Osteoblast (primary cell): Measurements from ENCODE around the gene ANKRD50. TPM values are rescaled to one million over a fixed set of nuclear protein-coding genes. Genes with fewer than 3 reads are reported as not detected.

Experiments used
- DNase-seq: peaks from one replicate; pipeline ENCODE4 v3.0.0; 2011; ENCODE audit warnings: low spot score, mixed read lengths; ENCODE audit not compliant: insufficient read length; ENCODE audit errors: missing footprints
- H2AFZ ChIP-seq: 2 replicates; pipeline ENCODE4 v1.6.0; 2011; ENCODE audit warnings: mild to moderate bottlenecking, low read length
- H3K27ac ChIP-seq: 2 replicates; pipeline ENCODE4 v1.5.1; 2011; ENCODE audit warnings: mild to moderate bottlenecking, low read depth, low read length, moderate library complexity
- H3K27me3 ChIP-seq: 2 replicates; pipeline ENCODE4 v1.6.0; 2012; ENCODE audit warnings: mild to moderate bottlenecking, control low read depth, inconsistent platforms, low read length, moderate library complexity; ENCODE audit not compliant: insufficient read depth
- H3K36me3 ChIP-seq: 2 replicates; pipeline ENCODE4 v1.5.1; 2011; ENCODE audit warnings: mild to moderate bottlenecking, low read length, control low read depth, moderate library complexity; ENCODE audit not compliant: insufficient read depth
- H3K4me1 ChIP-seq: 2 replicates; pipeline ENCODE4 v1.5.1; 2011; ENCODE audit warnings: mild to moderate bottlenecking, low read length, control low read depth, moderate library complexity; ENCODE audit not compliant: insufficient read depth
- H3K4me2 ChIP-seq: 2 replicates; pipeline ENCODE4 v1.6.0; 2011; ENCODE audit warnings: mild to moderate bottlenecking, low read length; ENCODE audit not compliant: insufficient read depth
- H3K4me3 ChIP-seq: fragments of 200-600 bp; sonication (generic); 3 replicates; pipeline ENCODE4 v1.5.1; 2012; ENCODE audit warnings: mild to moderate bottlenecking, low read length, inconsistent platforms; ENCODE audit not compliant: insufficient read depth
- H3K79me2 ChIP-seq: 2 replicates; pipeline ENCODE4 v1.6.0; 2012; ENCODE audit warnings: mild to moderate bottlenecking, low read length, control low read depth, inconsistent platforms; ENCODE audit not compliant: insufficient read depth
- H3K9me3 ChIP-seq: 2 replicates; pipeline ENCODE4 v1.5.1; 2011; ENCODE audit warnings: low read depth, low read length, control low read depth
- H4K20me1 ChIP-seq: 2 replicates; pipeline ENCODE4 v1.6.0; 2012; ENCODE audit warnings: mild to moderate bottlenecking, low read length, control low read depth; ENCODE audit not compliant: insufficient read depth
- CTCF ChIP-seq: IDR thresholded peaks from 2 replicates; pipeline ENCODE4 v1.5.1; 2011; ENCODE audit warnings: mild to moderate bottlenecking, low read depth, low read length, moderate library complexity; ENCODE audit errors: extremely low read depth
- total RNA-seq: library from RNA; depleted of rRNA; stranded (reverse); fragments of >200 nt; gene quantifications from 2 replicates; pipeline ENCODE4 v1.2.3, GENCODE V29; 2012

Gene ANKRD50, protein sequence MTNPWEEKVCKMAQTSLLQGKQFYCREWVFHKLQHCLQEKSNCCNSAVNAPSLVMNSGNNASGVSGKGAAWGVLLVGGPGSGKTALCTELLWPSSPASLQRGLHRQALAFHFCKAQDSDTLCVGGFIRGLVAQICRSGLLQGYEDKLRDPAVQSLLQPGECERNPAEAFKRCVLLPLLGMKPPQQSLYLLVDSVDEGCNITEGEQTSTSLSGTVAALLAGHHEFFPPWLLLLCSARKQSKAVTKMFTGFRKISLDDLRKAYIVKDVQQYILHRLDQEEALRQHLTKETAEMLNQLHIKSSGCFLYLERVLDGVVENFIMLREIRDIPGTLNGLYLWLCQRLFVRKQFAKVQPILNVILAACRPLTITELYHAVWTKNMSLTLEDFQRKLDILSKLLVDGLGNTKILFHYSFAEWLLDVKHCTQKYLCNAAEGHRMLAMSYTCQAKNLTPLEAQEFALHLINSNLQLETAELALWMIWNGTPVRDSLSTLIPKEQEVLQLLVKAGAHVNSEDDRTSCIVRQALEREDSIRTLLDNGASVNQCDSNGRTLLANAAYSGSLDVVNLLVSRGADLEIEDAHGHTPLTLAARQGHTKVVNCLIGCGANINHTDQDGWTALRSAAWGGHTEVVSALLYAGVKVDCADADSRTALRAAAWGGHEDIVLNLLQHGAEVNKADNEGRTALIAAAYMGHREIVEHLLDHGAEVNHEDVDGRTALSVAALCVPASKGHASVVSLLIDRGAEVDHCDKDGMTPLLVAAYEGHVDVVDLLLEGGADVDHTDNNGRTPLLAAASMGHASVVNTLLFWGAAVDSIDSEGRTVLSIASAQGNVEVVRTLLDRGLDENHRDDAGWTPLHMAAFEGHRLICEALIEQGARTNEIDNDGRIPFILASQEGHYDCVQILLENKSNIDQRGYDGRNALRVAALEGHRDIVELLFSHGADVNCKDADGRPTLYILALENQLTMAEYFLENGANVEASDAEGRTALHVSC (N-terminal part only)
- total RNA-seq = 27.5 and 31.8 TPM in 2 replicates

DNA sequence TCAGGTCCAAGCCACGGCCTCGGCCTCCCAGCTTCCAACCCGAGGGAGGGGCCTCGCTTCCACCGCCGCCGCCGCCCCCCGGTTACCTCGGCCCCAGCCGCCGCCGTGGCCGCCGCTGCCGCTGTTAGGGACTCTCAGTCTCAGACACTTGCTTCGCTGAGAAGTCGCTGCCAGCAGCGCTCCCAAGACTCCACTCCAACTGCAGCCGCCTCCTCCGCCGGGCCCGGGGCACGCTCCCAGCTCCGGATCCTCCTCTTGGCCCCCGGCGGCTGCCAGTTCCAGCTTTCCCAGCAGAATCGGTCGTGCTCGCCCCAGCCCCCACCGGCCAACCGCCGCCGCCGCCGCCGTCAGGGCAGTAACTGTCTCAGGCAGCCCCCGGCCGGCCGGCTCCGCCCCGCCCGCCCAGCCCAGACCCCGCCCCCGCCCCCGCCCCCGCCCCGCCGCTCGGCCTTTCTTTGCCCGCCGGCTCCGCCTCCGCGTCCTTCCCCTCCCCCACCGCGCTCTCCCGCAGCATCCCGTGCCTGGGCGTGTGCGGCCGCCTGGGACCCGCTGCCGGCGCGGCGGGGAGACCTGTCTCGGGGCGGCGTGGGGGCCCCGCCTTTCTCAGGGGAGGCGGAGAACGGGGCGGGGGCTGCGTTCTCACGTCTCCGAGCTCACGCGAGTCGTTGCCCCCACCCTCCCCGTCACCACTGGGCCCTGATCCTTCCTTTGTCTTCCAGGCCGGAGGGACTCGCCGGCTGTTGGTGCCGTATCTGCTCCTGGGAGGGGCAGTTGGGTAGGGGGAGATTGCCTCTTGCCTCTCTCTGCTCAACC lies at the start of gene ANKRD50:
Gene ANKRD50, minus strand, starts transcription at position 361 of the 813 bp plus-strand sequence. CDS start 2,221 bp downstream, outside the sequence.
- Histone ChIP-seq H3K9me3 (no peaks in the 10 kb centered on the region), H3K4me1 (peaks cover 27% of the 10 kb centered on the region), H2AFZ (peak within 1 kb of the TSS; percentile 98), H3K79me2 (peaks cover 38% of the 10 kb centered on the region), H4K20me1 (peaks cover 21% of the 10 kb centered on the region), H3K27me3 (no peaks in the 10 kb centered on the region), H3K27ac (peak within 1 kb of the TSS; percentile 98), H3K4me2 (peak within 1 kb of the TSS; percentile 93), H3K4me3 (peak within 1 kb of the TSS; percentile 85), H3K36me3 (no peaks in the 10 kb centered on the region)
- TF ChIP-seq CTCF = no peak
- peak; percentile 97 for DNase-seq

DNA sequence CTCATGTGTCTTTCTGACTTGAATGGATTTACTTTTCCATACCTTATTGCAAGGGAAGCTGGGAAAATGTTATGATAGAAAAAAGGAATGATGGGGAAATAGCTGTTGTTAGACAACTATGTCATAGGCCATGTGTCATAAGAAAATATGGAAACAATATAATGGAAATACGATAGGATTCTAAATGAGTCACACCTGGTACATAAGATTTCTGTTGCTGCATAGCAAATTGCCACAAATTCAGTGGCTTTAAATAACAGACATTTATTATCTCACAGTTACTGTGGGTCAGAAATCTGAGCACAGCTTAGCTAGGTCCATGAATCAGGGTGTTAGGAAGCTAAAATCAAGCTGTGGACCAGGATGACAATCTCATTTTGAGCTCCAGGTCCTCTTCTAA lies 44.6 kb upstream of the ANKRD50 start:
- TF ChIP-seq CTCF = no peak
- Histone ChIP-seq H3K4me2 (no peak overlapping the region), H3K27me3 (no peaks in the 10 kb centered on the region), H4K20me1 (no peaks in the 10 kb centered on the region), H3K36me3 (no peaks in the 10 kb centered on the region), H3K27ac (no peak overlapping the region), H3K4me1 (peaks cover 6% of the 10 kb centered on the region), H3K79me2 (no peaks in the 10 kb centered on the region), H3K4me3 (no peak overlapping the region), H3K9me3 (no peaks in the 10 kb centered on the region), H2AFZ (no peak overlapping the region)
- DNase-seq = peak; percentile 43

- no peak for TF ChIP-seq CTCF
- Histone ChIP-seq H3K4me1 (peaks cover 6% of the 10 kb centered on the region), H4K20me1 (no peaks in the 10 kb centered on the region), H2AFZ (peak overlapping the region; percentile 40), H3K79me2 (no peaks in the 10 kb centered on the region), H3K4me3 (no peak overlapping the region), H3K4me2 (peak overlapping the region; percentile 15), H3K36me3 (no peaks in the 10 kb centered on the region), H3K27ac (peak overlapping the region; percentile 7), H3K27me3 (no peaks in the 10 kb centered on the region), H3K9me3 (no peaks in the 10 kb centered on the region)
- DNase-seq = peak; percentile 68
These were observed 42.1 kb upstream of the ANKRD50 start for GRCh38 chr4:124754681-124755080.
